Muscle of leg (tissue), 11 donors: ENCODE measurements around the gene SKI. TPM values are rescaled to one million over a fixed set of nuclear protein-coding genes. Genes with fewer than 3 reads are reported as not detected.
A peak's percentile ranks its signal among the peaks of the same experiment; 100 is the strongest.
"Not testable (repeated sequence)": the region's sequence is repeated elsewhere in the genome, so short reads cannot be mapped to it uniquely, and the experiment has no call there.

ENCODE experiments used
- DNase-seq: peaks from one replicate; pipeline ENCODE4 v3.0.0; 2013
- H3K27ac ChIP-seq: one replicate; pipeline ENCODE4 v1.5.1; 2013; ENCODE audit warnings: mild to moderate bottlenecking, low read length, control low read depth
- H3K27me3 ChIP-seq: one replicate; pipeline ENCODE4 v1.6.1; 2013; ENCODE audit warnings: low read length; ENCODE audit not compliant: control insufficient read depth, insufficient read depth
- H3K36me3 ChIP-seq: one replicate; pipeline ENCODE4 v1.6.1; 2013; ENCODE audit warnings: low read length; ENCODE audit not compliant: control insufficient read depth, insufficient read depth
- H3K4me1 ChIP-seq: one replicate; pipeline ENCODE4 v1.6.1; 2013; ENCODE audit warnings: low read length; ENCODE audit not compliant: control insufficient read depth, insufficient read depth
- H3K4me3 ChIP-seq: one replicate; pipeline ENCODE4 v1.5.1; 2013; ENCODE audit warnings: low read length, control low read depth
- H3K9me3 ChIP-seq: replicated peaks from 2 replicates; pipeline ENCODE4 v1.6.1; 2013; ENCODE audit warnings: low read depth, low read length; ENCODE audit not compliant: control insufficient read depth
- WGBS: methylation state at CpG from one replicate; pipeline ENCODE4 v1.1.5; 2013; ENCODE audit warnings: missing lambda C conversion rate; ENCODE audit not compliant: insufficient coverage; 5-methylcytosine and 5-hydroxymethylcytosine counted together
- polyA plus RNA-seq, 8 donors: library from polyadenylated mRNA; unstranded; fragments of 120-200 nt; gene quantifications; one replicate each; pipeline versions ENCODE4 v1.2.1 to v1.2.3, GENCODE V29; 2013; ENCODE audit warnings: inconsistent platforms in 1 of 8, low replicate concordance in 1 of 8; ENCODE audit not compliant: insufficient read length in 8 of 8, insufficient read depth in 1 of 8
- total RNA-seq: library from RNA; stranded (reverse); fragments of 120-200 nt; gene quantifications from one replicate; pipeline ENCODE4 v1.2.4, GENCODE V29; 2013

Gene SKI
- total and polyA plus RNA-seq, 9 donors: 16.8 to 83.2 (median 65.5) TPM

DNA sequence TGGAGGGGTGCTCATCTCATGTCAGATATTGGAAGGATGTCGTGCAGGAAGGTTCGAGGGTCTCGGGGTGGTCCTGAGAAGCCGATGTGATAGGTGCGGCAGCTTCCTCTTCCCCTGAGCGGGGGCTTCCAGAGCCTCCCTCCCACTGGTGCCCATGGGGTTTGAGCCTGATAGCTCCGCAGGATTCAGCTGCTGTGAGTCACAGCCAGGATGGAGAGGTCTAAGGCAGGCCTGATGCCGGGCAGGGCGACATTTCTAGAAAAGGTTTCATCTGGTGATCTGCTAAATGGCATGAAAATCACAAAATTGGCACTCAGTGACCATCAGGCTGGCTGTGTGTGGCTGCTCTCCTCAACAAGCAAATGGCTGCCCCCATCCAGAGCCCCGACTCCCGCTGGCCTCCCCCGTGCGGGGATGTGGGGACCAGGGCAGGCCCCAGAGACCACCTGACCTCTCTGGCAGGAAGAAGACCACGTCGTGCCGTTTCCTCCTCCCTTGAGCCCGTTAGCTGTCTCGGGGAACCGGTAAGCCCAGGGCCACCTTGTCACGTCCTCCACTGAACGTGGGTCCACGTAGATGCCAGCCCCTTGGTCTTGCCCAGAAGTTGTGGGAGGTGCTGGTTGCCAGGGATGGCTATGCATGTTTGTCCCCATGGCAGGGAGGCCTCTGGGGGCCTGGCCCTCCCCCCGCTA is 66.1 kb downstream of the SKI start:
- no peak for DNase-seq
- H3K4me1 ChIP-seq: peaks cover 81% of the 10 kb centered on the region
- WGBS: 45% methylated on average over 21 of the region's 23 CpGs
- no peaks in the 10 kb centered on the region for H3K9me3 ChIP-seq
- H3K27ac ChIP-seq: peak overlapping the region; percentile 47
- H3K27me3 ChIP-seq: no peaks in the 10 kb centered on the region
- H3K36me3 ChIP-seq: peaks cover 14% of the 10 kb centered on the region
- no peak overlapping the region for H3K4me3 ChIP-seq

DNA sequence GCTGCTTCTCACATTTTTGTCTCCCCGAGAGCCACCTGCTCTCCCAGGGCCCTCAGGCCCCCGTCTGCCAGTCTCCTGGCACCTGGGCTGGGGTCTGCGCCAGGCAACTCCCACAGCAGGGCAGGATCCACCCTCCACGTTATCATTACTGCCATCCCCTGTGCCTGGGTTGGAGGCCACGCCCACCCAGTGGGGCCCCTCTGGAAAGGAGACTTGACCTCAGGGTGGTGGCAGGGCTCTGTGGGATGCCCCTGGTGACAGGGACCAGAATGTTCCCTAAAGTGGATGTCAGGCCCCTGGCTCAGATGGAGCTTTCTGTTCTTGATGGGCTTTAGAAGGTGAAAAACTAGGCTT is 66.6 kb downstream of the SKI start:
- H3K36me3 ChIP-seq: peaks cover 14% of the 10 kb centered on the region
- H3K4me1 ChIP-seq: peaks cover 81% of the 10 kb centered on the region
- H3K9me3 ChIP-seq: no peaks in the 10 kb centered on the region
- no peak for DNase-seq
- H3K27ac ChIP-seq: peak overlapping the region; percentile 47
- H3K27me3 ChIP-seq: no peaks in the 10 kb centered on the region
- 96% methylated on average over 3 of the region's 5 CpGs for WGBS
- H3K4me3 ChIP-seq: no peak overlapping the region

DNA sequence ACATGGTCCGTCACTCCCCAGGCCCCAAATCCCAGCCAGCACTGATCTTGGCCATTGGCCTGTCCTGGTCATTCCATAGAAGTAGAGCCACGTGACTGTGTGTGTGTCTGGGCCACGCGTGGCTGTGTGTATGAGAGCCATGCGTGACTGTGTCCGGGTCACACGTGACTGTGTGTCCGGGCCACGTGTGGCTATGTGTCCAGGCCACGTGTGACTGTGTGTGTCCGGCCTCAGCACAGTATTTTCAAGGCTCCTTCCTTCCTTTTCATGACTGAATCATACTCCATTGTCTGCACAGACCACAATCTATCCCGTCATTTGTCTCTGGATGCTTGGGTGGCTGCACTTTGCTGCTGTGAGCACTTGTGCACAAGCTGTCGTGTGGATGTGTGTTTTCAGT is 67.4 kb downstream of the SKI start:
- H3K9me3 ChIP-seq: no peaks in the 10 kb centered on the region
- no peak overlapping the region for H3K4me3 ChIP-seq
- no peak overlapping the region for H3K27ac ChIP-seq
- H3K36me3 ChIP-seq: peaks cover 14% of the 10 kb centered on the region
- no peaks in the 10 kb centered on the region for H3K27me3 ChIP-seq
- peaks cover 81% of the 10 kb centered on the region for H3K4me1 ChIP-seq
- 94% methylated on average over 9 of the region's 13 CpGs for WGBS
- no peak for DNase-seq

DNA sequence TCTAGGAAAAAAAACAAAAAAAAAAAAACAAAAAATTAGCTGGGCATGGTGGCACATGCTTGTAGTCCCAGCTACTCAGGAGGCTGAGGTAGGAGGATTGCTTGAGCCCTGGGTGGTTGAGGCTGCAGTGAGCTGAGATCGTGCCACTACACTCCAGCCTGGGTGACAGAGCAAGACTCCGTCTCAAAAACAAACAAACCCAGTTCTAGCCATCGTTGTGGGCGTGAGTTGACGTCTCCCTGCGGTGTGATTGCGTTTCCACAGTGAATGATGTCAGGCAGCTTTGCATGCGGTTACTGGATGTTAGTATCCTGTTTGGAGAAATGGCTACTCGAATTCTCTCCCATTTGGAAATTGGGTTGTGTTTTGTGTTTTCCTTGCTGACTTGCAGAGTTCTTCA is 68.1 kb downstream of the SKI start:
- Histone ChIP-seq H3K36me3 (peaks cover 14% of the 10 kb centered on the region), H3K27ac (peak overlapping the region; percentile 63), H3K4me1 (peaks cover 81% of the 10 kb centered on the region)
- WGBS: 50% methylated on average over 5 of the region's 9 CpGs
- H3K9me3 ChIP-seq, H3K4me3 ChIP-seq, H3K27me3 ChIP-seq, DNase-seq: not testable (repeated sequence)

DNA sequence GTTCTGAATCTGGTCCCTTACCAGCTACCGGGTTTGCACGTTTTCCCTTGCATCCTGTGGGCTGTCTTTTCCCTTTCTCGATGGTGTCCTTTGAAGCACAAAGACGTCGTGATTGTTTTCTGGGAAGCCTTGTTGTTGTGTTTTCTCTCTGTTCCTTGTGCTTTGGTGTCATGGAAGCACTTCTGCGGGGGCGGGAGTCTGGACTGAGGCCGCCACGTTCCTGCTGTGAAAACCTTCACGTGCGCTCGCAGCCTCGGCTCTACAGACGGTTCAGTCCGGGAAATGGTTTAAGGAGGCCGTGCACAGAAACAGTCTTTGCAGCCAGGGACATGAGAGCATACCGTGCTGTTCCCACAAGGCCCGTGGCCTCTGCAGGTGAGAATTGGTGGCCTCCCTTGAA is 68.5 kb downstream of the SKI start:
- Histone ChIP-seq H3K9me3 (no peaks in the 10 kb centered on the region), H3K27me3 (no peaks in the 10 kb centered on the region), H3K4me3 (no peak overlapping the region), H3K36me3 (peaks cover 14% of the 10 kb centered on the region), H3K4me1 (peaks cover 81% of the 10 kb centered on the region), H3K27ac (peak overlapping the region; percentile 63)
- DNase-seq: peak; percentile 70
- 47% methylated on average over 15 of the region's 18 CpGs for WGBS

DNA sequence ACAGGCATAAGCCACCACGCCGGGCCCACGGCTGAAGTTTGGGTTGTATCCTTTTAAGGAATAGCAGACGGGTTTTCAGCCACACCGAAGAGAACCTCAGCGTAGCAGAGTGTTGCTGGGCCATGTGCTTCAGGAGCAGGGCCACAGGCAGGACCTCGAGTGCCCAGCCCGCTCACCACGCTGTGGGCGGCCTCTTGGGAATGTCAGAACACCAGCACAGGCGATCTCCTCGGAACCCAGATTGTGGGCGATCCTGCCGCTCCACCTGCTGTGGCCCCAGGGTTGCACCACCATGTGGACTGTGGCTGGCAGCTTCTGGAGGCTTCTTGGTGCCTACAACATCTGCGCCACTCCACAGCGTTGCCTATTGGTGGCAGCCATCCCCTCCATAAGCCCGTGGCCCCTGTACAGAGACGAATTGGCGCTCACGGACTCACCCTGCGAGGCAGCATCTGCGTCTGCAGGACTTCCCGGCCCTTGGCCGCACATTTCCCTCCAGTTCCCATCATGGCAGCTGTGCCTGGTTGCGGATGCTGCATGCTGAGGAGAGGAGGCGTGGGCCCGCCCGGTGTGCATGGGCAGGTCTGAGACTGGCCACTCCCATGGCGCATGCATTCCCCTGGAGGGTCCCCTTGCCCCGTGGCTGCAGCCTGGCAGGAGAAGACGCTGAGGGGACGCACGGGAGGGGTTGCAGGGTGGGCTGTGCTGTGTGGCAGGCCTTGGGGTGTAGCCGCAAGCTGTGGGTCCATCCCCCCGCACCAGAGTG is 69.3 kb downstream of the SKI start:
- no peak for DNase-seq
- Histone ChIP-seq H3K9me3 (no peaks in the 10 kb centered on the region), H3K4me3 (no peak overlapping the region), H3K27ac (no peak overlapping the region), H3K27me3 (no peaks in the 10 kb centered on the region), H3K4me1 (peaks cover 84% of the 10 kb centered on the region), H3K36me3 (peaks cover 17% of the 10 kb centered on the region)
- 92% methylated on average over 35 of the region's 35 CpGs for WGBS

DNA sequence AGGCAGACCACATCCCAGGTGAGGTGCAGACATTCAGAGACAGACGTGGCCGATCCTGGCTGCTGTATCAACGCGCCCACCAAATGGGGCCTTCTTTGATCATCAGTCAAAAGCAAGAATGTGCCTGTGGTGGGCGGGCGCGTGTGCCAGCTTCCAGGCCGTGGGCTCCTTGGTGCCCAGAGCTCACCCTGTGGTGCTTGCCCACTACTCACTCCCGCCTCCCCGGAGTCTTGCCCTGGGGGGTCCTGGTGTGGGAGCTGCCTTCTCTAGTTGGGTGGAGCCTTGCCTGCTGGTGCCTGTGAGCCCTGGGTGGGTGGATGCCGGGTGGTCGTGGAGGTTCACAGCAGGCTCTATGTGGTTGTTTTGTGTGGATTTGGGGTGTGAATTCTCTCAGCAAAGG is 70.6 kb downstream of the SKI start:
- H3K36me3 ChIP-seq: peaks cover 19% of the 10 kb centered on the region
- H3K4me1 ChIP-seq: peaks cover 74% of the 10 kb centered on the region
- no peaks in the 10 kb centered on the region for H3K9me3 ChIP-seq
- H3K27ac ChIP-seq: peak overlapping the region; percentile 87
- DNase-seq: no peak
- H3K4me3 ChIP-seq: no peak overlapping the region
- WGBS: 74% methylated on average over 9 of the region's 12 CpGs
- no peaks in the 10 kb centered on the region for H3K27me3 ChIP-seq

DNA sequence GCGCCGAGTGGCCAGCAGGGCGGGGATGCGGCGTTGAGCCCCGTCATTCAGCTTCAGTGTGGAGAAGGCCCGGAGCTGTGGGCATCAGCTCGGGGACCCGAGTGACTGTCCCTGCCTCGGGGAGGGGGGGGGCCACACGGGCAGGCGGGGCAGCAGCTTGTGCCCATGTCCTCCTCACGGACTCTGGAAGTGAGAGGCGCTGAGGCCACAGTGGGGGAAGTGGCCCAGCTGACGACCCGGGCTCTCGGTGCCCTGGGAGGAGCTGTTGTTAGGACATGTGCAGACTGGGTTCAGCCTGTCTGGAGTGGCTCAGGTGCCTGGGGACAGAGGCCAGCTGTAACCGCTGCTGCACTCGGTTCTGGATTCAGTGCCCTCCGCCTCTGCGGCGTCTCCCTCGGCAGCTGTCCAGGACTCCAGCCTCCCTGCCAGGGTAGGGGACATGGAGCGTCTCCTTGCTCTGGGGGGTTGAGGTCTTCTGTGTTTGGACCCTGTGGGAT is 71.1 kb downstream of the SKI start:
- WGBS: 50% methylated on average over 17 of the region's 24 CpGs
- Histone ChIP-seq H3K4me1 (peaks cover 71% of the 10 kb centered on the region), H3K27ac (peak overlapping the region; percentile 87), H3K27me3 (no peaks in the 10 kb centered on the region), H3K36me3 (peaks cover 24% of the 10 kb centered on the region), H3K9me3 (no peaks in the 10 kb centered on the region), H3K4me3 (no peak overlapping the region)
- DNase-seq: peak; percentile 75

DNA sequence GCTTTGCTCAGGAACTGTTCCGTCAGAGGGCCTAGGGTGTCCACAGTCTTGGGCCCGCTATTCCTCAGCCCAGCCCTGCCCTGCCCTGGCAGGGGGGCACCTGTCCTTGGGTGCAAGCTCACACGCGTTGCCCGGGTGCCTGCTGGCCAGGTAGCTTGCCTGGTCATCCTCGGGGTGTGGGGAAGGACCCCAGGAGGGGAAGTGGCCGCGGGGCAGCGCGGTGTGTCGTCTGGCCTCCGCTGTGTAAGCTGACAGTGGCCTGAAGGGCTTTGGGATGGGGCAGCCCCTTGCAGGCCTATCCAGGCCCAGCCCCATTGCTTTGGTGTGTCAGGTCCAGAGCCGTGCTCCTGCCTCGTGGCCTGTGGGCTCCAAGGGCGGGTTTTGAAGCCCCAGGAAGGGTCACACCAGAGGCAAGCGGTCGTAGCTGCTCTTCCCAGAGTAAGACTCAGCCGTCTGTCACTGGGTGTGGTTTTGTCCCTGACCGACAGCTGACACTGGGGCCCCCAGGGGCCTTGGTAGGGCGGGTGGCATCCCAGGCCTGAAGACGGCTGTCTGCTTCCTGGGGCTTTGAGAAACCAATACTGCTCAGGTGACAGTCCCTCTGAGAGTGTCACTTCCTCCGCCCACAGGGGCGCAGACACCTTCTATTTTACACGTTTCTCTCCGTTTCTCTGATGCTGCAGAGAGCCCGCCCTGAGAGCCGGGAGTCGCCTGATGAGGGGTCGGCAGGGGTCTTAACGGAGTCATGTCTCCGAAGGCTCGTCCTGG is 72.1 kb downstream of the SKI start:
- Histone ChIP-seq H3K9me3 (no peaks in the 10 kb centered on the region), H3K27me3 (no peaks in the 10 kb centered on the region), H3K36me3 (peaks cover 33% of the 10 kb centered on the region), H3K27ac (peak overlapping the region; percentile 87), H3K4me1 (peaks cover 73% of the 10 kb centered on the region), H3K4me3 (no peak overlapping the region)
- WGBS: 46% methylated on average over 24 of the region's 32 CpGs
- peak; percentile 70 for DNase-seq
